HepG2 (cell line): ENCODE results near the gene PSMD1. TPM values are rescaled to one million over a fixed set of nuclear protein-coding genes. Genes with fewer than 3 reads are reported as not detected.

ENCODE experiments used
- AHR ChIP-seq: IDR thresholded peaks from 2 replicates; pipeline ENCODE4 v1.6.1; 2018; ENCODE audit warnings: missing genetic modification reagents, missing compliant biosample characterization
- ARHGAP35 ChIP-seq: sonication (generic); formaldehyde crosslinking; IDR thresholded peaks from 2 replicates; pipeline ENCODE4 v1.9.0; 2022; ENCODE audit warnings: mild to moderate bottlenecking, inconsistent platforms, moderate library complexity, missing genetic modification reagents, borderline replicate concordance
- ASH2L ChIP-seq: fragments of 300-600, 200-600 bp; sonication (generic); IDR thresholded peaks from 2 replicates; pipeline ENCODE4 v1.7.0; 2017; ENCODE audit warnings: low read depth, mild to moderate bottlenecking, moderate library complexity, mixed read lengths, low read length; ENCODE audit not compliant: insufficient read length
- ATRX ChIP-seq: sonication (generic); formaldehyde crosslinking; IDR thresholded peaks from 2 replicates; pipeline ENCODE4 v1.4.0; 2020; ENCODE audit warnings: missing genetic modification reagents, borderline replicate concordance
- CBX2 ChIP-seq, 2 experiments: fragments of 200-600 bp in 1 of 2; sonication (generic); formaldehyde crosslinking in 1 of 2; IDR thresholded peaks; 2 replicates each; pipeline versions ENCODE4 v1.7.0 to v1.8.1; 2018 to 2022; ENCODE audit warnings: low read depth in 2 of 2, low read length in 1 of 2, mild to moderate bottlenecking in 1 of 2, missing genetic modification reagents in 1 of 2
- ISL2 ChIP-seq: sonication (generic); formaldehyde crosslinking; IDR thresholded peaks from 2 replicates; pipeline ENCODE4 v1.5.0; 2020; ENCODE audit warnings: missing genetic modification reagents
- MIER3 ChIP-seq: IDR thresholded peaks from 2 replicates; pipeline ENCODE4 v1.6.1; 2016; ENCODE audit warnings: missing compliant biosample characterization, borderline replicate concordance
- POLR2A ChIP-seq, 2 experiments: IDR thresholded peaks; 2 replicates each; pipeline ENCODE4 v1.6.1; 2011; ENCODE audit warnings: low read depth in 2 of 2, low read length in 2 of 2, mild to moderate bottlenecking in 1 of 2, moderate library complexity in 1 of 2; ENCODE audit not compliant: insufficient read depth in 1 of 2
- RXRA ChIP-seq: sonication (generic); formaldehyde crosslinking; IDR thresholded peaks from 2 replicates; pipeline ENCODE4 v1.5.1; 2020; ENCODE audit warnings: missing genetic modification reagents
- STAG1 ChIP-seq: sonication (generic); formaldehyde crosslinking; IDR thresholded peaks from 2 replicates; pipeline ENCODE4 v1.4.0; 2020; ENCODE audit warnings: missing genetic modification reagents
- YEATS2 ChIP-seq: sonication (generic); formaldehyde crosslinking; IDR thresholded peaks from 2 replicates; pipeline ENCODE4 v1.4.0; 2020; ENCODE audit warnings: missing genetic modification reagents, borderline replicate concordance
- YY1 ChIP-seq: IDR thresholded peaks from 2 replicates; pipeline ENCODE4 v1.6.1; 2011; ENCODE audit warnings: low read length, low read depth, moderate library complexity, mild to moderate bottlenecking; ENCODE audit not compliant: insufficient read depth, insufficient replicate concordance
- ZNF350 ChIP-seq: sonication (generic); formaldehyde crosslinking; IDR thresholded peaks from 2 replicates; pipeline ENCODE4 v1.4.0; 2020; ENCODE audit warnings: mild to moderate bottlenecking, low read depth, missing genetic modification reagents, borderline replicate concordance
- ZNF772 ChIP-seq: sonication (generic); formaldehyde crosslinking; IDR thresholded peaks from 2 replicates; pipeline ENCODE4 v1.5.0; 2020; ENCODE audit warnings: mild to moderate bottlenecking, missing genetic modification reagents
- ZNF776 ChIP-seq: sonication (generic); formaldehyde crosslinking; IDR thresholded peaks from 2 replicates; pipeline ENCODE4 v1.4.0; 2020; ENCODE audit warnings: mild to moderate bottlenecking, missing genetic modification reagents
- ZNF839 ChIP-seq: sonication (generic); formaldehyde crosslinking; IDR thresholded peaks from 2 replicates; pipeline ENCODE4 v1.4.0; 2020; ENCODE audit warnings: missing genetic modification reagents, mild to moderate bottlenecking, borderline replicate concordance
- polyA plus RNA-seq, 8 experiments: library from polyadenylated mRNA; depleted of rRNA in 3 of 8; stranded (reverse) in 7 of 8; unstranded in 1 of 8; fragments of >200 nt; fragmentation: Illumina TruSeq in 4 of 8; extraction: Trizol in 4 of 8; gene quantifications; 2 replicates each; pipeline versions ENCODE4 v1.2.1 to v1.2.3, GENCODE V29; 2011 to 2016; ENCODE audit warnings: low read depth in 4 of 8, missing spikeins in 1 of 8, mixed read lengths in 1 of 8; ENCODE audit not compliant: insufficient read depth in 1 of 8
- total RNA-seq, 5 experiments: library from RNA; depleted of rRNA; stranded (reverse); fragments of >200 nt; fragmentation: Illumina TruSeq; extraction: Trizol; gene quantifications; 2 replicates each; pipeline ENCODE4 v1.2.3, GENCODE V29; 2016; ENCODE audit warnings: low read depth in 1 of 5
- TF ChIP-seq, protein P1 (sequence below): sonication (generic); formaldehyde crosslinking; conservative IDR thresholded peaks from 2 replicates; pipeline ENCODE4 v1.4.0; 2020; ENCODE audit warnings: mild to moderate bottlenecking, missing genetic modification reagents, moderate library complexity
- TF ChIP-seq, protein P2 (sequence below): sonication (generic); formaldehyde crosslinking; IDR thresholded peaks from 2 replicates; pipeline ENCODE4 v1.5.0; 2020; ENCODE audit warnings: mild to moderate bottlenecking, missing genetic modification reagents
- TF ChIP-seq, protein P3 (sequence below): sonication (generic); formaldehyde crosslinking; IDR thresholded peaks from 2 replicates; pipeline ENCODE4 v1.4.0; 2020; ENCODE audit warnings: missing genetic modification reagents; ENCODE audit errors: not compliant biosample characterization
- TF ChIP-seq, protein P4 (sequence below): sonication (generic); formaldehyde crosslinking; IDR thresholded peaks from 2 replicates; pipeline ENCODE4 v1.4.0; 2020; ENCODE audit warnings: missing genetic modification reagents

The PSMD1 gene
- total and polyA plus RNA-seq, 2 of the 13 experiments (the other 11 are each of a cell fraction or from before 2014, with no cell fraction given), result 136 to 191 TPM

DNA sequence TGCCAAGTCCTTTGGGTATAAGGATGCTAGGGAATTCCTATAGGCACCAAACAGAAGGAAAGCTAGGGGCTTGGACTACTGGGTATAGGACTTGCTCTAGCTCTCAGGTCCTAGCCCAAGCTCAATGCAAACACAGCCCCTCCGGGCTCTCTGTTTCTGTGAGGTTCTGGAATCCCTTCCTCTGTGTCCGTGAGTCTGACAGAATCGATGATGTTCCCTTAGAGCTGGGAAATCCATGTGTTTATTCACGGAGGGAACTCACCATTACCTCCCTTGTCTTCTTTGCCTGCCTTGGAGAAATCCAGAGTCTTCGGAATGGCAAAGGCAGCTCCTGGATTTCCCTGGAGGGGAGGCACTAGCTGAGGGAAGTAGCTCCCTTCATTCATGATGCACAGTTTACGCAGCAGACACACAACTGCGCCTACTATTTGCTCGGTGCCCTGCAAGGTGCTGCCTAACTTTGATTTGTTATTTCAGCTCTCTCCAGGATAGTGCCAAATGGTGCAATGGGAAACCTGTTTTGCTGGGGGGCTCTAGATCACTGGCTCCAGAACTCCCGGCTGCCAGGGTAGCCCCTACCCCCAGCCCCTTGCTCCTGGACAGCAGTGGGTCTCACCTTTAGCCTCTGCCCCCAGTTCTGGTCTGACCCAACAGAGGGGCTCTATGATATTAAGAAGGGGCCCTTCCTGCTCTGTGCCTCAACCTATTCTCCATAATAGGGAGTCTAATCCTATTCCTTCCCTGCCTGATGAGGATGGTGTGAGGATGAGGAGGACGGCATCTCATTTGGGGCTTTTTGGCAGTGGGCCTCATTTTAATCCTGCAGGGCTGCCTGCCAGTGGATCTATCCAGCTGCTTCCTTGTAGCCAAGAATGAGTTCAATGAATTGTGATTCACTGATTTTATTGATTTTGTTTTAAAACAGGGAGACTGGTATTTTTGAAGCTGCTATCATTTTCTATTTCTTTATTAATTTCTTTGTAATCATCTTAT, 8.4 kb upstream of the PSMD1 start (continued):
- TF ChIP-seq ZNF776 (CRISPR knock-in tag) (no peak), YY1 (no peak), POLR2A (IDR thresholded peaks at IDR 0.05; ENCODE audit: insufficient read depth in 1 of 2, low read depth in 2 of 2, low read length in 2 of 2) (peak in 1 of 2 experiments; percentile 49; a peak in 1 of 4 replicates), ZNF350 (CRISPR knock-in tag) (0 out of 2 replicates have a peak, but pooled peaks have one; percentile 14), ASH2L (no peak), ATRX (CRISPR knock-in tag) (no peak), MIER3 (CRISPR knock-in tag) (no peak), YEATS2 (CRISPR knock-in tag) (no peak), ARHGAP35 (CRISPR knock-in tag) (no peak), ISL2 (CRISPR knock-in tag) (peak; percentile 0; the same call in 1 of the 2 replicates), AHR (no peak), CBX2 (IDR thresholded peaks at IDR 0.05; ENCODE audit: low read depth, low read length) (no peak), CBX2 (CRISPR knock-in tag; IDR thresholded peaks at IDR 0.05; ENCODE audit: low read depth) (no peak), ZNF772 (CRISPR knock-in tag) (no peak), RXRA (no peak), ZNF839 (no peak), STAG1 (no peak)
- TF ChIP-seq, protein P1, sequence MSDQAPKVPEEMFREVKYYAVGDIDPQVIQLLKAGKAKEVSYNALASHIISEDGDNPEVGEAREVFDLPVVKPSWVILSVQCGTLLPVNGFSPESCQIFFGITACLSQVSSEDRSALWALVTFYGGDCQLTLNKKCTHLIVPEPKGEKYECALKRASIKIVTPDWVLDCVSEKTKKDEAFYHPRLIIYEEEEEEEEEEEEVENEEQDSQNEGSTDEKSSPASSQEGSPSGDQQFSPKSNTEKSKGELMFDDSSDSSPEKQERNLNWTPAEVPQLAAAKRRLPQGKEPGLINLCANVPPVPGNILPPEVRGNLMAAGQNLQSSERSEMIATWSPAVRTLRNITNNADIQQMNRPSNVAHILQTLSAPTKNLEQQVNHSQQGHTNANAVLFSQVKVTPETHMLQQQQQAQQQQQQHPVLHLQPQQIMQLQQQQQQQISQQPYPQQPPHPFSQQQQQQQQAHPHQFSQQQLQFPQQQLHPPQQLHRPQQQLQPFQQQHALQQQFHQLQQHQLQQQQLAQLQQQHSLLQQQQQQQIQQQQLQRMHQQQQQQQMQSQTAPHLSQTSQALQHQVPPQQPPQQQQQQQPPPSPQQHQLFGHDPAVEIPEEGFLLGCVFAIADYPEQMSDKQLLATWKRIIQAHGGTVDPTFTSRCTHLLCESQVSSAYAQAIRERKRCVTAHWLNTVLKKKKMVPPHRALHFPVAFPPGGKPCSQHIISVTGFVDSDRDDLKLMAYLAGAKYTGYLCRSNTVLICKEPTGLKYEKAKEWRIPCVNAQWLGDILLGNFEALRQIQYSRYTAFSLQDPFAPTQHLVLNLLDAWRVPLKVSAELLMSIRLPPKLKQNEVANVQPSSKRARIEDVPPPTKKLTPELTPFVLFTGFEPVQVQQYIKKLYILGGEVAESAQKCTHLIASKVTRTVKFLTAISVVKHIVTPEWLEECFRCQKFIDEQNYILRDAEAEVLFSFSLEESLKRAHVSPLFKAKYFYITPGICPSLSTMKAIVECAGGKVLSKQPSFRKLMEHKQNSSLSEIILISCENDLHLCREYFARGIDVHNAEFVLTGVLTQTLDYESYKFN, result no peak
- TF ChIP-seq, protein P2, sequence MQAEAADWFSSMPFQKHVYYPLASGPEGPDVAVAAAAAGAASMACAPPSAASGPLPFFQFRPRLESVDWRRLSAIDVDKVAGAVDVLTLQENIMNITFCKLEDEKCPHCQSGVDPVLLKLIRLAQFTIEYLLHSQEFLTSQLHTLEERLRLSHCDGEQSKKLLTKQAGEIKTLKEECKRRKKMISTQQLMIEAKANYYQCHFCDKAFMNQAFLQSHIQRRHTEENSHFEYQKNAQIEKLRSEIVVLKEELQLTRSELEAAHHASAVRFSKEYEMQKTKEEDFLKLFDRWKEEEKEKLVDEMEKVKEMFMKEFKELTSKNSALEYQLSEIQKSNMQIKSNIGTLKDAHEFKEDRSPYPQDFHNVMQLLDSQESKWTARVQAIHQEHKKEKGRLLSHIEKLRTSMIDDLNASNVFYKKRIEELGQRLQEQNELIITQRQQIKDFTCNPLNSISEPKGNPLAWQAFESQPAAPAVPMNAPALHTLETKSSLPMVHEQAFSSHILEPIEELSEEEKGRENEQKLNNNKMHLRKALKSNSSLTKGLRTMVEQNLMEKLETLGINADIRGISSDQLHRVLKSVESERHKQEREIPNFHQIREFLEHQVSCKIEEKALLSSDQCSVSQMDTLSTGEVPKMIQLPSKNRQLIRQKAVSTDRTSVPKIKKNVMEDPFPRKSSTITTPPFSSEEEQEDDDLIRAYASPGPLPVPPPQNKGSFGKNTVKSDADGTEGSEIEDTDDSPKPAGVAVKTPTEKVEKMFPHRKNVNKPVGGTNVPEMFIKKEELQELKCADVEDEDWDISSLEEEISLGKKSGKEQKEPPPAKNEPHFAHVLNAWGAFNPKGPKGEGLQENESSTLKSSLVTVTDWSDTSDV (CRISPR knock-in tag), result no peak
- TF ChIP-seq, protein P3, sequence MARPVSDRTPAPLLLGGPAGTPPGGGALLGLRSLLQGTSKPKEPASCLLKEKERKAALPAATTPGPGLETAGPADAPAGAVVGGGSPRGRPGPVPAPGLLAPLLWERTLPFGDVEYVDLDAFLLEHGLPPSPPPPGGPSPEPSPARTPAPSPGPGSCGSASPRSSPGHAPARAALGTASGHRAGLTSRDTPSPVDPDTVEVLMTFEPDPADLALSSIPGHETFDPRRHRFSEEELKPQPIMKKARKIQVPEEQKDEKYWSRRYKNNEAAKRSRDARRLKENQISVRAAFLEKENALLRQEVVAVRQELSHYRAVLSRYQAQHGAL (CRISPR knock-in tag), result no peak
- TF ChIP-seq, protein P4, sequence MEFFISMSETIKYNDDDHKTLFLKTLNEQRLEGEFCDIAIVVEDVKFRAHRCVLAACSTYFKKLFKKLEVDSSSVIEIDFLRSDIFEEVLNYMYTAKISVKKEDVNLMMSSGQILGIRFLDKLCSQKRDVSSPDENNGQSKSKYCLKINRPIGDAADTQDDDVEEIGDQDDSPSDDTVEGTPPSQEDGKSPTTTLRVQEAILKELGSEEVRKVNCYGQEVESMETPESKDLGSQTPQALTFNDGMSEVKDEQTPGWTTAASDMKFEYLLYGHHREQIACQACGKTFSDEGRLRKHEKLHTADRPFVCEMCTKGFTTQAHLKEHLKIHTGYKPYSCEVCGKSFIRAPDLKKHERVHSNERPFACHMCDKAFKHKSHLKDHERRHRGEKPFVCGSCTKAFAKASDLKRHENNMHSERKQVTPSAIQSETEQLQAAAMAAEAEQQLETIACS (CRISPR knock-in tag), result no peak
